Measurements from ENCODE around the gene MRTFA.

The MRTFA gene

DNA sequence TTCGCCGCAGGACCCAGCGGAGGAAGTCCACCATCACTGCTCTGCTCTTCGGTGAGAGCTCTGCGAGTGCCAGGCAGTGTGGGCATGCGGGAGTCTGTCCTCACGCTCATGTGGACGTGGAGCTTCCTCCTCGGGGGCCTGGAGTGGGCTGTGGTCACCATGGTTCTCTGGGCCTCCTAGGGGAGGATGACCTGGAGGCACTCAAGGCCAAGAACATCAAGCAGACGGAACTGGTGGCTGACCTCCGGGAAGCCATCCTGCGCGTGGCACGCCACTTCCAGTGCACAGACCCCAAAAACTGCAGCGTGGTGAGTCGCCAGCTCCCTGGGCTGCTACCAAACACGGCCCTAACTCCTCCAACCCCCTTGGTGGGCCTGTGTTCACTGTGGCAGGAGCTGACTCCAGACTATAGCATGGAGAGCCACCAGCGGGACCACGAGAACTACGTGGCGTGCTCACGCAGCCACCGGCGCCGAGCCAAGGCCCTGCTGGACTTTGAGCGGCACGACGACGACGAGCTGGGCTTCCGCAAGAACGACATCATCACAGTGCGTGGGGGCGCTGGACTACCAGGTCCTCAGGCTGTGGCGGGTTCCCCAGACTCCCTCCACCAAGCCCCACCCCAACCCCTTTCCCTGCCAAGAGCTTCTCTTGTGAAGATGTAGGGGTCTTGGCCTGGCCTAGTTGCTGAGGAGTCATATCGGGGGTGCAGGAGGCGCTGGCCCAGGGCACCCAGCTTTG is 229.3 kb downstream of the MRTFA start:
- H3K27ac ChIP-seq = no peak overlapping the region
- TF ChIP-seq, protein P1, sequence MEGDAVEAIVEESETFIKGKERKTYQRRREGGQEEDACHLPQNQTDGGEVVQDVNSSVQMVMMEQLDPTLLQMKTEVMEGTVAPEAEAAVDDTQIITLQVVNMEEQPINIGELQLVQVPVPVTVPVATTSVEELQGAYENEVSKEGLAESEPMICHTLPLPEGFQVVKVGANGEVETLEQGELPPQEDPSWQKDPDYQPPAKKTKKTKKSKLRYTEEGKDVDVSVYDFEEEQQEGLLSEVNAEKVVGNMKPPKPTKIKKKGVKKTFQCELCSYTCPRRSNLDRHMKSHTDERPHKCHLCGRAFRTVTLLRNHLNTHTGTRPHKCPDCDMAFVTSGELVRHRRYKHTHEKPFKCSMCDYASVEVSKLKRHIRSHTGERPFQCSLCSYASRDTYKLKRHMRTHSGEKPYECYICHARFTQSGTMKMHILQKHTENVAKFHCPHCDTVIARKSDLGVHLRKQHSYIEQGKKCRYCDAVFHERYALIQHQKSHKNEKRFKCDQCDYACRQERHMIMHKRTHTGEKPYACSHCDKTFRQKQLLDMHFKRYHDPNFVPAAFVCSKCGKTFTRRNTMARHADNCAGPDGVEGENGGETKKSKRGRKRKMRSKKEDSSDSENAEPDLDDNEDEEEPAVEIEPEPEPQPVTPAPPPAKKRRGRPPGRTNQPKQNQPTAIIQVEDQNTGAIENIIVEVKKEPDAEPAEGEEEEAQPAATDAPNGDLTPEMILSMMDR (IDR thresholded peaks at IDR 0.05) = no peak
- TF ChIP-seq ZFX (IDR thresholded peaks at IDR 0.05; ENCODE audit: borderline replicate concordance) = no peak

DNA sequence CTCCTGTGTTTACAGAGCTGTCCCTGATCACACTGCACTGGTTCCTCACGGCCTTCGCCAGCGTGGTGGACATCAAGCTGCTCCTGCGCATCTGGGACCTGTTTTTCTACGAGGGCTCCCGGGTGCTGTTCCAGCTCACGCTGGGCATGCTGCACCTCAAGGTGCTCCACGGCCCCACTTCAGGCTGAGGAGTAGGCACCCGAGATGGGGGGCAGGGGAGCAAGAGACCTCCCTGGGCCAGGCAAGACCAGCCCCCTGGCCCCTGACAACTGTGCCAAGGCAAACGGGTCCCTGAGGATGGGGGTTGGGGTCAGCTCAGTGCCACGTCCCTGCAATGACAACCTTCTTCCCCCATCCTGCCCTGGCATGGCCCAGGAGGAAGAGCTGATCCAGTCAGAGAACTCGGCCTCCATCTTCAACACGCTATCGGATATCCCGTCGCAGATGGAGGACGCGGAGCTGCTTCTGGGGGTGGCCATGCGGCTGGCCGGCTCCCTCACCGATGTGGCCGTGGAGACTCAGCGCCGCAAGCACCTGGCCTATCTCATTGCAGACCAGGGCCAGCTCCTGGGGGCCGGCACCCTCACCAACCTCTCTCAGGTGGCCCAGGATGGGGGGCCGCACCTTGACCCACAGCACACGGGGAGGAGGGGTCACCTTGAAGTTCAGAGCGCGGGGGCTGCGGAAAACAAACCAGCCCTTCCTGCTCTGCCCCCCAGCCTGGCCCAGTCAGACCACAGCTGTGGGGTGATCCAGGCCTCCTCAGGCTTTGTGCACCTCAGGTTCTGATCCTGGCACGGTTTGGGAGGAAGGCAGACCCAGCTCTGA is 230.2 kb downstream of the MRTFA start:
- TF ChIP-seq ZFX (IDR thresholded peaks at IDR 0.05; ENCODE audit: borderline replicate concordance) = no peak
- TF ChIP-seq, protein P1 (IDR thresholded peaks at IDR 0.05) = no peak
- H3K27ac ChIP-seq = no peak overlapping the region

DNA sequence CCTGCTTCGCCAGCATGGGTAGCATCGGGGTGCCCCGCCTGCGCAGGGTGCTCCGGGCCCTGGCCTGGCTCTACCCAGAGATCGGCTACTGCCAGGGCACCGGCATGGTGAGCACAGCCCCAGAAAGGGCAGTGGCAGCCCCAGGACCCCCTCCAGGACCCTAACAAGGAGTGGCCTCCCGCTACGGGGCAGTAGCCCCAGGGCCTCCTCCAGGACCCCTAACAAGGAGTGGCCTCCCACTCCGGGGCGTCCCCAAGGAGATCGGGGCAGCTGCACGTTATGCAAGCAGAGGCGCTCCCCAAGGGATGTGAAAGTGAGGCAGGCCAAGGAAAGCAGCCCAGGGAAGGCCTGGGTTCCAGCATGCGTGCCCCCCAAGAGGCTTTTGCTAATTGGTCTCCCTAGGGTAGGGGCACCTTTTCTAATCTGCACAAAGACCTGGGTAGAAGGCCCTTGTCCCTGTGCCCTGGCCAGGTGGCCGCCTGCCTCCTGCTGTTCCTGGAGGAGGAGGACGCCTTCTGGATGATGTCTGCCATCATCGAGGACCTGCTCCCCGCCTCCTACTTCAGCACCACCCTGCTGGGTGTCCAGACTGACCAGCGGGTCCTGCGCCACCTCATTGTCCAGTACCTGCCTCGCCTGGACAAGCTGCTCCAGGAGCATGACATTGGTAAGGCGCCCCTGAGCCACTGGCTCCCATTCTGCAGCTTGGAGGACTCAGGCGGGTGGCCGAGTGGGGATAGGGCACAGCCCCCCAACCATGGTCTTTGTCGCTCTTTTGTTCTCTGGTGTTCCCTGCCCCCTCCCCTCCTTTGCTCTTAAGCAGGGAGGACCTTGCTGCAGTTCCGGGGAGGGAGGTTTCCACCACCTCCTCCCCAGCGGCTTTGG is 231.1 kb downstream of the MRTFA start:
- TF ChIP-seq ZFX (IDR thresholded peaks at IDR 0.05; ENCODE audit: borderline replicate concordance) = no peak
- TF ChIP-seq, protein P1 (IDR thresholded peaks at IDR 0.05) = no peak

DNA sequence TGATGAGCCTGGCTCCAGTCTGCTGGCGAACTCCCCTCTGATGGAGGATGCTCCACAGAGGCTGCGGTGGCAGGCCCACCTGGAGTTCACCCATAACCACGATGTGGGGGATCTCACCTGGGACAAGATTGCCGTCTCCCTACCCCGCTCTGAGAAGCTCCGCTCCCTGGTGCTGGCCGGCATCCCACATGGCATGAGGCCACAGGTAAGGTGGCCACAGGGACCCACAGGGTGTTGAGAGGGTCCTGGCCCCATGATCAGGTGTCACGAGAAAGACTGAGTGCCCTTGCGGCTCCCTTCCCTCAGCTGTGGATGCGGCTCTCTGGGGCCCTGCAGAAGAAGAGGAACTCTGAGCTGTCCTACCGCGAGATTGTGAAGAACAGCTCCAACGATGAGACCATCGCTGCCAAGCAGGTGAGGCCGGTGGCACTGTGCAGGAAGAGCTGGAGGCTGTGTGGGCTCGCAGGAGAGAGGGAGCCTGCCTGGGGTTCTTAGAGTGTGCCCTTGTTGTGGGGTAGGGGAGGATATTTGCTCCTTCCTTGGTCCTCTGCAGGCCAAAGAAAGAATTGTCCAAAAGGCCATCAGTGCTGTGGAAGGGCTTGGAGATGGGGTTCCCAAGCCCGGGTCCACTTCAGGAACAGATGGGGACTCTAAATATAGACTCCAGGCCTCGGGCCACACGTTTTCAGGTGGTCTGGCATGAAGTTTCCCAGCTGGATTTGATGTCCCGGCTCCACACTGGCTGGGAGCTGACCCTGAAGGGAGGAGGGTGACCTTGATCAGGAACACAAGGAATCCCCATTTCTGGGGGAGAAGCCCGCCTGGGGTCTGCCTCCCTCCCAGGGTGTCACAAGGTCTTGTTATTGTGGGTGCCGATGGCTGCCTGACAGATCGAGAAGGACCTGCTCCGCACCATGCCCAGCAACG is 232.0 kb downstream of the MRTFA start:
- no peak for TF ChIP-seq ZFX (IDR thresholded peaks at IDR 0.05; ENCODE audit: borderline replicate concordance)
- TF ChIP-seq, protein P1 (IDR thresholded peaks at IDR 0.05) = no peak
- H3K27ac ChIP-seq = no peak overlapping the region

More for the DNA sequence above, 231.1 kb downstream of the MRTFA start:
- H3K27ac ChIP-seq = no peak overlapping the region

DNA sequence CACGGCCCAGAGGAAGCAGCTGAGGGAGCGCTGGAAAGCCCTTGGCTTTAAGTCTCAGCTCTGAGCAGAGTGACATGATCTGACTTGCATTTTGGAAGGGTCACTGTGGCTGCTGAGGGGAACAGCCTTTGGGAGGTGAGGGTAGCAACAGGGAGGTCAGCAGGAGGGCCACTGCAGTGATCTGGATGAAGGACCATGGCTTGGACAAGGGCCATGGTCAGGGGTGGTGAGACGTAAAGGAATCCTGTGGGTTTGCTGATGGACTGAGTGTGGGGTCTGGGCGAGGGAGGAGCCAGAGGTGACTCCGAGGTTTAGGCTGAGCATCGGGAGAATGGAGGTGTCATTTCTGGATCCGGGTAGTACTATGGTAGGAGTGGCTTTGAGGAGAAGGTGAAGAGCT is 232.9 kb downstream of the MRTFA start:
- TF ChIP-seq, protein P1 (IDR thresholded peaks at IDR 0.05) = no peak
- no peak for TF ChIP-seq ZFX (IDR thresholded peaks at IDR 0.05; ENCODE audit: borderline replicate concordance)
- H3K27ac ChIP-seq = no peak overlapping the region

DNA sequence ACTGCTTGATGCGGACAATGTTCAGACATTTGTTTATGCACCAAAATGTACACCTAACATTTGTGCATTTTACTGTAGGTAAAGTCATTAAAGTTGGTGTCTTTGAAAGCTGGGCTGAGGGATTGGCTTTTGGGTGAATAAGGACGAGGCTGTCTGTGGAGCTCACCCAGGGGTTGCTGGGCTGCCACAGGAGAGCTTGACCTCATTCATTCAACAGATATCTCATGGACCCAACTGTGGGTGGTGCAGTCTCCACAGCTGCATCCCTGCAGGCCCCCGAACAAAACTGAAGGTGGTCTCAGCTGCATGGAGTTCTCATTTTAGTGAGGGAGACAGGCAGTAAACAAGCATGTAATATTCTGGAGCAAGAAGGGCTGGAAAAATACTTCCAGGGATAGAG is 233.4 kb downstream of the MRTFA start:
- TF ChIP-seq, protein P1 (IDR thresholded peaks at IDR 0.05) = no peak
- no peak for TF ChIP-seq ZFX (IDR thresholded peaks at IDR 0.05; ENCODE audit: borderline replicate concordance)
- H3K27ac ChIP-seq = no peak overlapping the region

Measured in 22Rv1 (cell line).